SIG-M5 treated with dmso at 0.1 percent for 504 hours (cell line): ENCODE data around the gene CASP8.
"Not testable (repeated sequence)": the region's sequence is repeated elsewhere in the genome, so short reads cannot be mapped to it uniquely, and the experiment has no call there.

Source experiments
- DNase-seq: peaks from one replicate; lab custom pipeline; 2025; ENCODE audit not compliant: unreplicated experiment; lab: John Stamatoyannopoulos, UW

CASP8 gene

DNA sequence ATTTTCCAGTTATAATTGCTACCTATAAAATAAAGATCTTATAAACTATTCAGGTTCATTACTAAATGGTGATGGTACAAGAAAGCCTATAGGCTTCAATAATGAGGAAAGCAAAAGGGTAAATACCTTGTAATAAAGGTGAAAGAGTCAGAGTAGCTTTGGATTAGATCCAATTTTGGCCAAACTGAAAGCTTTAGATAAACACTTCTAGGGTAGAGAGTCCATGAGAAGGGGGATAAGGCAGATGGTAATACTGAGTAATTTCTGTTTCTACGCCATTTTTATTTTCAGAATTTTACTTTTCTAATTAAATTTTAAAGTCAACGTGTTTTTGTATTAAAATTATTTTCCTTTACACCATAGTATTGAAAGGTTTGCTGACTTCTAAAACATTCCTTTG is 9.4 kb downstream of the CASP8 start:
- DNase-seq = no peak

DNA sequence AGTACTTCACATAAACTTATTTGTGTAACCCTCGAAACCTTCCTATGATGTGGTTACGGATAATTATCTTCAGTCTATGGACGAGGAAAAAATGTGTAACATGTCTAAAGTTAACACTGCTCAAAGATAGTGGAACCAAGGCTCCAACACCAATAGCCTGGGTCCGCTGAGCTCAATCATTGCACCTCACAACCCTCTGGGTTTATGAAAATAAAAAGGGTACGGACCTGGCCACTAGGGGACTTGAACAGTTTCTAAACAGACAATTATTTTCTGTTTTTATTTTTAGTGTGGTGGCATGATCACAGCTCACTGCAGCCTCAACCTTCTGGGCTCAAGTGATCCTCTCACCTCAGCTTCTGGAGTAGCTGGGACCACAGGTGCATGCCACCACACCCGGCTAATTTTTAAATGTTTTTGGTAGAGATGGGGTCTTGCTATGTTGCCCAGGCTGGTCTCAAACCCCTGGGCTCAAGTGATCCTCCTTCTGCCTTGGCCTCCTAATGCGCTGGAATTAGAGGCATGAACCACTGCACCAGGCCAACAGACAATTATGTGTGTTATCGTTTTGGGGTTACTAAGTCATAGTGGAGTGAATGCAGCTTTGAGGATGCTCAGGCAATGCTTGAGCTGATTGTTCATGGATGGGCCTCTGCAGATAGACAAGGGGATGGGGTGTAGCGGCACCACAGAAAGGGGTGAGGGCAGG is 10.1 kb downstream of the CASP8 start:
- no peak for DNase-seq

- DNase-seq = no peak
These were observed 11.6 kb downstream of the CASP8 start for GRCh38 chr2:201271917-201272316.

DNA sequence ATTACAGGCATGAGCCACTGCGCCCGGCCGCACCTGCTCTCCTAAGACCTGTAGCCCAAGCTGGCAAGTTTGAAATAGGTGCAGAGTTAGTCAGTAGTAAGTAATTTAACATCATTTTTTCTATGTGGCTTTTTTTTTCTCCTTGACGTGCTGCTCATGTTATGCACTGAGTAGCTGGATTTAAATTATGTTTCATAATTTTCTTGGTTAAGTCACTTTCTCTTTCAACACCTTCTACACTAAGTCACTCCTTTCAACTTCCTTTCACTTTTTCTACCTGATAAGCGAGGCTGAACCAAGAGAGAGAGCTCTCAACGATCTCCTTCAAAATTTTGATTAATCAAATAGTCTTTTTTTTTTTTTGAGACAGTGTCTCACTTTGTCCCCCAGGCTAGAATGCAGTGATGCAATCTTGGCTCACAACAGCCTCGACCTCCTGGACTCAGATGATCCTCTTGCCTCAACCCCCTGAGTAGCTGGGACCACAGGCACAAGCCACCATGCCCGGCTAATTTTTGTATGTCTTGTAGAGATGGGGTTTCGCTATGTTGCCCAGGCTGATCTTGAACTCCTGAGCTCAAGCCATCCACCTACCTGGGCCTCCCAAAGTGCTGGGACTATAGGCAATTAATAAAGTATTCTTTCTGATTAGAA is 13.1 kb downstream of the CASP8 start:
- no peak for DNase-seq

- no peak for DNase-seq
These were observed 14.7 kb downstream of the CASP8 start for GRCh38 chr2:201275069-201275468.

GRCh38 chr2:201275990-201276389 is 15.7 kb downstream of the CASP8 start:
- DNase-seq = no peak

DNA sequence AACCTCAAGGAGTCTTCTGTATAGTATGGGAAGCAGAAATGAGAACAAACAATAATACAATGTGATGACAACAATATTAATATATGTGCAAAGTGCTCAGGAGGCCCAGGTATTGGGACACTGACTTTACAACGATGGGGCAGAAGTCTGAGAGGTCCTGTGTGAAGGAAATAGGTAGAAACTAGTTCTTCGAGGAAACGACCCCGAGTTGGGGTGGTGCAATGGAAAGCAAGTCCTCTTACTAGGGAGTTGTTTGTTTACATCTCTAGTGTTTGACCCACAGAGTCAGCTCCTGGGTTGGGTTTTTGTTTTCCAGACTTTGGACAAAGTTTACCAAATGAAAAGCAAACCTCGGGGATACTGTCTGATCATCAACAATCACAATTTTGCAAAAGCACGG is 16.2 kb downstream of the CASP8 start:
- DNase-seq = no peak

GRCh38 chr2:201279079-201279478 is 18.7 kb downstream of the CASP8 start:
- no peak for DNase-seq

DNA sequence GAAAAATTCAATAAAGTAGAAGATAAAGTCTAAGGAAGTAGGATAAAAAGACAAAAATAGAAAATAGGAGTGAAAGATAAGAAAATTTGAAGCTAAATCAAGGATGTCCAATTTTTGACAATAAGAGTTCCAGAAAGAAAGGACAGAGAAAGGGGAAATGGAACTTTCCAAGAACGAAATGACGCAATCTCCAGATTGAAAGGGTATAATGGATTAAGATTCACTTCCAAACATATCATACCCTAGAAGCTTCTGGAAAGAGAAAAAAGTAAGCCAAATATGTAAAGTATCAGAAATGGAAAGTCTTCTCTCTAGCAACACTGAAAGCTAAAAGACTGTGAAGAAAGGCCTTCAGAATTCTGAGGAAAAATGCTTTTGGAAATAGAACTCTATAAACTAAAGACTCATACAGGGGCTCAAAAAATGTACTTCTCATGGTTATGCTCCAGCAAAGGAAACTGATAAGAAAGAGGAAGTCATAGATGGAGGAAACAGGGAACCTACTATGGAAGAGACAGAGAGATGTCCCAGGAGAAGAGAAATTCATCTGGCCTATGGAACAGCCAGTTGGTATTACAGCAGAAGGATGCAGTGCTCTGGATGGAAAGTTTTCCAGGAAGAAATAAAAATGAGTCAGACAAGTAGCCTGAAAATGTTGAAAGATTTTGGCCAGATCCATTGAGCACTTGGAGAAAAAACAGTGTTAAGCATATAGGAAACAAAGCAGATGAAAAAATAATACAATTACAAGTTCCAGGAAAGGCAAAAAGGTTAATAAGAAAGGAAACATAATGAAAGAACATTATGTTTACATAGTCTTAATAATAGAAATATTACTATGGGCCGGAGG is 20.1 kb downstream of the CASP8 start:
- DNase-seq = peak; percentile 31

- no peak for DNase-seq
These were observed 25.2 kb downstream of the CASP8 start for GRCh38 chr2:201285499-201285898.

GRCh38 chr2:201290457-201291148 is 30.3 kb downstream of the CASP8 start:
- DNase-seq = not testable (repeated sequence)

GRCh38 chr2:201298462-201299052 is 38.2 kb downstream of the CASP8 start:
- DNase-seq = no peak

DNA sequence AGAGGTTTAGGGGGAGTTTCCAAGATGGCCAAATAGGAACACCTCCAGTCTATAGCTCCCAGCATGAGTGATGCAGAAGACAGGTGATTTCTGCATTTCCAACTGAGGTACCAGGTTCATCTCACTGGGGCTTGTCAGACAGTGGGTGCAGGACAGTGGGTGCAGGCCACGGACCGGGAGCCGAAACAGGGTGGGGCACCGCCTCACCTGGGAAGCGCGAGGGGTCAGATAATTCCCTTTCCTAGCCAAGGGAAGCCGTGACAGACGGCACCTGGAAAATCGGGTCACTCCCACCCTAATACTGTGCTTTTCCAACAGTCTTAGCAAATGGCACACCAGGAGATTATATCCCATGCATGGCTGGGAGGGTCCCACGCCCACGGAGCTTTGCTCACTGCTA is 39.6 kb downstream of the CASP8 start:
- not testable (repeated sequence) for DNase-seq

DNA sequence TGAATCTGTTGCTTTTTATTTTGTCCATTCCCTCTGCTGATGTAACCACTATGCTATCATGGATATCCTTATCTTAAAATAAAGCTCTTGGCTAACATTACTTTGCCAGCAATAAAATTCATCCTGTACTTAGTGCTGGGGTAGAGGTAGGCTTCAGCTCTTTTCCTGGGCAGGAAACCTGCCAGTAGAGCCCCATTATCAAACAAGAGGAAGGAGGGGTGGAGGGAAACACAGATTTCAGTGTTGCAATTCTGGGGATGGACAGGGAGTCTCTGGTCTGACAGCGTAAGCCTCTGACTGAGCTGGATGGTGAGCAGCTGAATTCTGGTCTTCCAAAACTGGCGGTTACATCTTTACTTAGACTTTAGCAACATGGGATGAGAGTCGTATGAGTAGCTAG is 47.5 kb downstream of the CASP8 start:
- DNase-seq = no peak

GRCh38 chr2:201308914-201309313 is 48.6 kb downstream of the CASP8 start:
- DNase-seq = no peak

DNA sequence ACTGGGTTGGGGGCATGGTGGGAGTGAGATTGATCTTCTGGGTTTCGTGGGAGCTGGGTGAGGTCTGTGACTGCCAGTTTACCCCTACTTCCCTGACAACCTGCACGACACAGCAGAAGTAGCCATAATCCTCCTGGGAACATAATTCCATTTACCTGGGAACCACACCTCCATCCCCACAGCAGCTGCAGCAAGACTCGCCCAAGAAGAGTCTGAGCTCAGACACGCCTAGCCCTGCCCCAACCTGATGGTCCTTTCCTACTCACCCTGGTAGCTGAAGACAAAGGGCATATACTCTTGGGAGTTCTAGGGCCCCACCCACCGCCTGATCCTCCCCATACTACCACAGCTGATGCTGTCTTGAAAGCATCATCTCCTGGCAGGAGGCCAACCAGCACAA is 53.0 kb downstream of the CASP8 start:
- DNase-seq = no peak

GRCh38 chr2:201319511-201319910 is 59.2 kb downstream of the CASP8 start:
- no peak for DNase-seq

DNA sequence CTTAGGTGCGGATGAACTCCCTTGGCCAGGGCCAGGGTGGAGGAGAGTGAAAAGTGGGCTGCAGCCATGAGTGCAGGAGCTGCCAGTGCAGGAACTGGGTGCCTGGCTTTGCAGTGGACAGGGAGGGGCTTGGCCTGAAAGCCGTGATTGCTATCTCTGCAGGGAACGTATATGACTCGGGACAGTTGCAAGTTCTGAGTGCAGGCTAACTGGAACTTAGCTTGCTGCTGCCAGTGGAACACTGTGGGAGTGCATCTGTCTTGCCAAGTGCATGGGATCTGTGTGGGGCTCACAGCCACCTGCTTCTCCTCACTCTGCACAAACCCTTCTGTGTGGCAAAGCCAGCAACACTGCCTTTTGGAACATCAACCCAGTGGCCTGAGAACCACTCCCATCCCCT is 59.9 kb downstream of the CASP8 start:
- no peak for DNase-seq

DNA sequence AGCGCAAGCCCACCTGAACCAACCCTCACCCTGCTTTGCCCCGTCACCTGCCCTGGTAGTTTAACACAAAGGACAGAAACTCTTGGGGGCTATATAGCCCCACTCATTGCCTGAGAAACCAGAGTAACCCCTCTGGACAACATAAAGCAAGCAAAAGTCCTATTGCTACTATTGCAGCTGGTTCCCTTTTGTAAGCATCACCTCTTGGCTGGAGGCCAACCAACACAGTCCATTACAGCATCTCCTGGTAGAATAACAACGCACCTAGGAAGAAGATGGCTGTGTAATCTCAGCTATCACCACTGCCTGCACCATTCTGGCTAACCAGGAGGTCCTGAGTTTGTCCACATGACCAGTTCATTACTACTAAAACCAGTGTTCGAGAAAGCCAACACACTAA is 60.4 kb downstream of the CASP8 start:
- no peak for DNase-seq

GRCh38 chr2:201322772-201323171 is 62.4 kb downstream of the CASP8 start:
- DNase-seq = no peak

DNA sequence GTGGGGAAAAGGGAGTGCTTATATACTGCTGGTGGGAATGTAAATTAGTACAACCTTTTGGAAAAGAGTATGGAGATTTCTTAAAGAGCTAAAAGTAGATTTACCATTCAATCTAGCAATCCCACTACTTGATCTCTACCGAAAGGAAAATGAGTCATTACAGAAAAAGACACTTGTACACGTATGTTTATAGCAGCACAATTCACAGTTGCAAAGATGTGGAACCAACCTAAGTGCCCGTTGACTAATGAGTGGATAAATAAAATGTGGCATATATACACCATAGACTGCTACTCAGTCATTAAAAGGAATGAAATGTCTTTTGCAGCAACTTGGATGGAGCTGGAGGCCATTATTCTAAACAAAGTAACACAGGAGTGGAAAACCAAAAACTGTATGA is 67.3 kb downstream of the CASP8 start:
- no peak for DNase-seq
